H9 (cell line): ENCODE data around the gene KCNA2. TPM values are rescaled to one million over a fixed set of nuclear protein-coding genes. Genes with fewer than 3 reads are reported as not detected.
A peak's percentile ranks its signal among the peaks of the same experiment; 100 is the strongest.

ENCODE experiments used
- DNase-seq: peaks from one replicate; pipeline ENCODE4 v3.0.0-alpha.2; 2017
- H2AFZ ChIP-seq: one replicate; pipeline ENCODE4 v1.6.1; 2013; ENCODE audit warnings: mild to moderate bottlenecking, low read length, control low read depth, moderate library complexity
- H2AK5ac ChIP-seq: 2 replicates; pipeline ENCODE4 v1.6.1; 2013; ENCODE audit warnings: low read length, control low read depth, mixed read lengths; ENCODE audit not compliant: insufficient read length
- H2BK120ac ChIP-seq: one replicate; pipeline ENCODE4 v1.6.1; 2013; ENCODE audit warnings: low read depth, mild to moderate bottlenecking, low read length, control low read depth, inconsistent platforms; ENCODE audit not compliant: poor library complexity, severe bottlenecking
- H2BK12ac ChIP-seq: 2 replicates; pipeline ENCODE4 v1.6.1; 2013; ENCODE audit warnings: low read length, control low read depth, mixed read lengths, low read depth; ENCODE audit not compliant: insufficient read length
- H2BK15ac ChIP-seq: 2 replicates; pipeline ENCODE4 v1.6.1; 2013; ENCODE audit warnings: low read depth, low read length, control low read depth
- H2BK20ac ChIP-seq: one replicate; pipeline ENCODE4 v1.6.1; 2013; ENCODE audit warnings: low read depth, mild to moderate bottlenecking, low read length, control low read depth, inconsistent platforms; ENCODE audit not compliant: poor library complexity, severe bottlenecking
- H2BK5ac ChIP-seq: 2 replicates; pipeline ENCODE4 v1.6.1; 2013; ENCODE audit warnings: low read length, control low read depth, mixed read lengths; ENCODE audit not compliant: insufficient read length
- H3K14ac ChIP-seq: 2 replicates; pipeline ENCODE4 v1.6.1; 2013; ENCODE audit warnings: low read length, control low read depth; ENCODE audit not compliant: insufficient read depth
- H3K18ac ChIP-seq: 2 replicates; pipeline ENCODE4 v1.6.1; 2013; ENCODE audit warnings: low read depth, mild to moderate bottlenecking, mixed read lengths, low read length, control low read depth; ENCODE audit not compliant: insufficient read length
- H3K23ac ChIP-seq: 2 replicates; pipeline ENCODE4 v1.6.1; 2013; ENCODE audit warnings: low read length, control low read depth, mixed read lengths, low read depth; ENCODE audit not compliant: insufficient read length
- H3K23me2 ChIP-seq: 2 replicates; pipeline ENCODE4 v1.6.1; 2013; ENCODE audit warnings: low read depth, mild to moderate bottlenecking, mixed read lengths, low read length, control low read depth; ENCODE audit not compliant: insufficient read length, poor library complexity, severe bottlenecking
- H3K27ac ChIP-seq: 2 replicates; pipeline ENCODE4 v1.5.1; 2013; ENCODE audit warnings: low read length, control low read depth, mixed read lengths, low read depth; ENCODE audit not compliant: insufficient read length
- H3K27me3 ChIP-seq: 2 replicates; pipeline ENCODE4 v1.6.1; 2013; ENCODE audit warnings: low read length, control low read depth, inconsistent platforms; ENCODE audit not compliant: insufficient read depth
- H3K4ac ChIP-seq: 2 replicates; pipeline ENCODE4 v1.6.1; 2013; ENCODE audit warnings: low read depth, mild to moderate bottlenecking, control low read depth, inconsistent platforms, low read length, moderate library complexity
- H3K4me1 ChIP-seq: 2 replicates; pipeline ENCODE4 v1.6.1; 2013; ENCODE audit warnings: low read length, control low read depth, inconsistent platforms; ENCODE audit not compliant: insufficient read depth
- H3K4me2 ChIP-seq: 2 replicates; pipeline ENCODE4 v1.6.1; 2013; ENCODE audit warnings: low read length, control low read depth, mixed read lengths; ENCODE audit not compliant: insufficient read length, insufficient read depth
- H3K56ac ChIP-seq: 2 replicates; pipeline ENCODE4 v1.6.1; 2013; ENCODE audit warnings: low read depth, mild to moderate bottlenecking, mixed read lengths, low read length, control low read depth; ENCODE audit not compliant: insufficient read length
- H3K79me1 ChIP-seq: 2 replicates; pipeline ENCODE4 v1.6.1; 2013; ENCODE audit warnings: low read depth, mild to moderate bottlenecking, moderate library complexity, low read length, control low read depth, inconsistent platforms; ENCODE audit not compliant: insufficient read depth, poor library complexity, severe bottlenecking
- H3K79me2 ChIP-seq: 2 replicates; pipeline ENCODE4 v1.6.1; 2013; ENCODE audit warnings: low read length, control low read depth, inconsistent platforms; ENCODE audit not compliant: insufficient read depth
- H3K9ac ChIP-seq: 2 replicates; pipeline ENCODE4 v1.6.1; 2013; ENCODE audit warnings: low read length, control low read depth, mixed read lengths; ENCODE audit not compliant: insufficient read length; ENCODE audit errors: extremely low read depth
- H3K9me3 ChIP-seq: one replicate; pipeline ENCODE4 v1.6.1; 2013; ENCODE audit warnings: low read depth, low read length, inconsistent platforms; ENCODE audit not compliant: control insufficient read depth
- H3T11ph ChIP-seq: one replicate; pipeline ENCODE4 v1.6.1; 2013; ENCODE audit warnings: mild to moderate bottlenecking, low read length, control low read depth, inconsistent platforms
- H4K20me1 ChIP-seq: one replicate; pipeline ENCODE4 v1.6.1; 2013; ENCODE audit not compliant: control insufficient read depth, insufficient read length, insufficient read depth
- H4K5ac ChIP-seq: 2 replicates; pipeline ENCODE4 v1.6.1; 2013; ENCODE audit warnings: low read depth, mild to moderate bottlenecking, mixed read lengths, low read length, control low read depth; ENCODE audit not compliant: insufficient read length
- H4K8ac ChIP-seq: replicated peaks from 2 replicates; pipeline ENCODE4 v1.6.1; 2013; ENCODE audit warnings: low read length, control low read depth, mixed read lengths, low read depth; ENCODE audit not compliant: insufficient read length
- H4K91ac ChIP-seq: 2 replicates; pipeline ENCODE4 v1.6.1; 2013; ENCODE audit warnings: low read depth, mild to moderate bottlenecking, moderate library complexity, mixed read lengths, low read length, control low read depth; ENCODE audit not compliant: insufficient read length
- H3K27ac Mint-ChIP-seq, 3 experiments: 2 replicates in 2 of 3; 3 replicates in 1 of 3; pipeline ENCODE4 v1.8.0; 2020 to 2021; ENCODE audit warnings: mixed read lengths in 3 of 3, mild to moderate bottlenecking in 1 of 3, moderate library complexity in 1 of 3
- H3K27me3 Mint-ChIP-seq: 2 replicates; pipeline ENCODE4 v1.8.0; 2021; ENCODE audit warnings: low read depth, mild to moderate bottlenecking, moderate library complexity, mixed read lengths
- H3K36me3 Mint-ChIP-seq, 3 experiments: 2 replicates in 2 of 3; 3 replicates in 1 of 3; pipeline ENCODE4 v1.8.0; 2020 to 2021; ENCODE audit warnings: low read depth in 3 of 3, mixed read lengths in 3 of 3; ENCODE audit not compliant: insufficient read depth in 1 of 3
- H3K4me1 Mint-ChIP-seq, 2 experiments: 2 replicates each; pipeline ENCODE4 v1.8.0; 2020; ENCODE audit warnings: mixed read lengths in 2 of 2
- H3K4me3 Mint-ChIP-seq, 2 experiments: 2 replicates in 1 of 2; 3 replicates in 1 of 2; pipeline ENCODE4 v1.8.0; 2020 to 2021; ENCODE audit warnings: mild to moderate bottlenecking in 2 of 2, mixed read lengths in 2 of 2, moderate library complexity in 1 of 2
- H3K9me3 Mint-ChIP-seq, 2 experiments: 2 replicates in 1 of 2; 3 replicates in 1 of 2; pipeline ENCODE4 v1.8.0; 2020; ENCODE audit warnings: mild to moderate bottlenecking in 2 of 2, mixed read lengths in 2 of 2, moderate library complexity in 1 of 2
- CTCF ChIP-seq: fragments of 200-600 bp; sonication (generic); conservative IDR thresholded peaks from 3 replicates; pipeline ENCODE4 v1.8.0; 2021; ENCODE audit warnings: antibody characterized with exemption, mild to moderate bottlenecking
- WGBS: extraction: QIAGEN DNeasy Blood & Tissue Kit; methylation state at CpG from one replicate; pipeline ENCODE4 v1.1.7; 2013; ENCODE audit warnings: missing lambda C conversion rate, low lambda C conversion rate, mixed read lengths; ENCODE audit not compliant: insufficient read length; ENCODE audit errors: extremely low coverage; 5-methylcytosine and 5-hydroxymethylcytosine counted together
- total RNA-seq: library from RNA; stranded (reverse); gene quantifications from 2 replicates; pipeline ENCODE4 v1.2.1, GENCODE V29; 2021

KCNA2 gene
- total RNA-seq, 1 experiment from 2014 or later = 0.33 TPM

GRCh38 chr1:110563089-110563488 is 43.1 kb downstream of the KCNA2 start:
- Histone ChIP-seq H3K79me2 (no peaks in the 10 kb centered on the region), H3K27ac (no peak overlapping the region), H3K4me1 (no peaks in the 10 kb centered on the region), H3K56ac (no peak overlapping the region), H4K5ac (no peak overlapping the region), H4K20me1 (no peaks in the 10 kb centered on the region), H3K4ac (no peak overlapping the region), H3K9ac (no peak overlapping the region), H3K23ac (no peak overlapping the region), H3K4me2 (no peak overlapping the region), H2AK5ac (no peak overlapping the region), H2BK120ac (no peak overlapping the region), H3T11ph (no peak overlapping the region), H3K9me3 (no peaks in the 10 kb centered on the region), H3K23me2 (no peaks in the 10 kb centered on the region), H3K27me3 (no peaks in the 10 kb centered on the region), H2BK12ac (no peak overlapping the region), H3K14ac (no peak overlapping the region), H4K91ac (no peak overlapping the region), H4K8ac (no peak overlapping the region), H2BK20ac (no peak overlapping the region), H3K18ac (no peak overlapping the region), H2AFZ (no peak overlapping the region), H3K79me1 (no peaks in the 10 kb centered on the region), H2BK5ac (no peak overlapping the region), H2BK15ac (no peak overlapping the region)
- Mint-ChIP-seq H3K4me3 (no peak overlapping the region; a peak in 1 of 5 replicates), H3K4me1 (peaks cover 7% of the 10 kb centered on the region in 2 experiments), H3K36me3 (no peaks in the 10 kb centered on the region), H3K27ac (no peak overlapping the region), H3K9me3 (no peaks in the 10 kb centered on the region), H3K27me3 (peaks cover 95% of the 10 kb centered on the region)
- no CpG with 5 or more reads among the region's 4 CpGs for WGBS
- no peak for TF ChIP-seq CTCF
- DNase-seq = peak; percentile 2
